HCT116 (cell line): ENCODE data around the gene SLC12A3. TPM values are rescaled to one million over a fixed set of nuclear protein-coding genes. Genes with fewer than 3 reads are reported as not detected.

Source experiments
- ATAC-seq: fragments of 200-7000 bp; cut with Tn5 transposase; 2 replicates; pipeline ENCODE4 v1.9.1; 2020; ENCODE audit warnings: mild to moderate bottlenecking, moderate library complexity
- BruUV-seq: library from RNA; stranded (reverse); fragments of 400-500 nt; replicated peaks from 2 replicates; lab custom pipeline; 2021; lab: Mats Ljungman, UMichigan
- CTCF ChIA-PET: fragments of 300-600 bp; sonication (Branson Sonifier 250); formaldehyde crosslinking; loops from one replicate; lab custom pipeline; 2021; ENCODE audit warnings: antibody characterized with exemption; lab: Charles Lee
- POLR2A ChIA-PET: fragments of 300-600, 350-600 bp; sonication (Branson Sonifier 250); formaldehyde crosslinking; loops from one replicate; lab custom pipeline; 2021; ENCODE audit warnings: antibody characterized with exemption; lab: Charles Lee
- RAD21 ChIA-PET, 2 experiments: fragments of 300-600 bp; sonication (Branson Sonifier 250); formaldehyde crosslinking; loops; one replicate each; lab custom pipeline; 2023; ENCODE audit warnings: low total read pairs in 2 of 2; ENCODE audit not compliant: uncharacterized antibody in 2 of 2, unreplicated experiment in 2 of 2, low non-redundant PET in 1 of 2; lab: Charles Lee
- DNase-seq: peaks from one replicate; pipeline ENCODE4 v3.0.0-alpha.2; 2010; ENCODE audit warnings: low read depth, low spot score
- H2AFZ ChIP-seq: fragments of 200-600 bp; shearing (Covaris generic), sonication (generic); 2 replicates; pipeline ENCODE4 v1.6.1; 2017; ENCODE audit warnings: low read depth, mixed run types, mixed read lengths, antibody characterized with exemption, low read length; ENCODE audit not compliant: poor library complexity, severe bottlenecking
- H3K27ac ChIP-seq: 2 replicates; pipeline ENCODE4 v1.5.1; 2012; ENCODE audit warnings: low read depth, low read length
- H3K27me3 ChIP-seq: fragments of 200-600 bp; sonication (generic); 2 replicates; pipeline ENCODE4 v1.6.1; 2016; ENCODE audit warnings: mixed run types, low read length, mixed read lengths; ENCODE audit not compliant: insufficient read depth
- H3K36me3 ChIP-seq, 2 experiments: fragments of 200-500 bp in 1 of 2; fragments of 200-600 bp in 1 of 2; sonication (Bioruptor generic) in 1 of 2; sonication (generic) in 1 of 2; 2 replicates each; pipeline versions ENCODE4 v1.5.1 to v1.6.1; 2014 to 2016; ENCODE audit warnings: low read length in 2 of 2, inconsistent platforms in 1 of 2, mixed read lengths in 1 of 2, mixed run types in 1 of 2; ENCODE audit not compliant: insufficient read depth in 2 of 2, control insufficient read depth in 1 of 2
- H3K4me1 ChIP-seq, 2 experiments: fragments of 200-600 bp in 1 of 2; sonication (generic) in 1 of 2; 2 replicates each; pipeline versions ENCODE4 v1.5.1 to v1.6.1; 2012 to 2017; ENCODE audit warnings: low read length in 2 of 2, inconsistent platforms in 1 of 2, mild to moderate bottlenecking in 1 of 2, mixed read lengths in 1 of 2, mixed run types in 1 of 2, moderate library complexity in 1 of 2; ENCODE audit not compliant: insufficient read depth in 2 of 2, control insufficient read depth in 1 of 2
- H3K4me2 ChIP-seq: fragments of 200-600 bp; sonication (generic); 2 replicates; pipeline ENCODE4 v1.6.1; 2017; ENCODE audit warnings: mixed run types, low read length, mixed read lengths
- H3K4me3 ChIP-seq, 2 experiments: fragments of 200-600 bp in 1 of 2; sonication (generic) in 1 of 2; replicated peaks in 1 of 2; 2 replicates each; pipeline ENCODE4 v1.5.1; 2011 to 2016; ENCODE audit warnings: low read length in 2 of 2, control low read depth in 1 of 2, low read depth in 1 of 2, mild to moderate bottlenecking in 1 of 2, mixed read lengths in 1 of 2, mixed run types in 1 of 2
- H3K79me2 ChIP-seq: fragments of 200-600 bp; sonication (generic); 2 replicates; pipeline ENCODE4 v1.6.1; 2017; ENCODE audit warnings: mild to moderate bottlenecking, mixed run types, low read length, moderate library complexity, mixed read lengths; ENCODE audit not compliant: insufficient read depth
- H3K9ac ChIP-seq: fragments of 200-600 bp; sonication (generic); 2 replicates; pipeline ENCODE4 v1.6.1; 2016; ENCODE audit warnings: low read length, mixed read lengths
- H3K9me2 ChIP-seq: fragments of 200-600 bp; sonication (generic), shearing (Covaris generic); 2 replicates; pipeline ENCODE4 v1.6.1; 2017; ENCODE audit warnings: mixed run types, mild to moderate bottlenecking, moderate library complexity; ENCODE audit not compliant: insufficient read depth
- H3K9me3 ChIP-seq, 2 experiments: fragments of 200-500 bp in 1 of 2; fragments of 200-600 bp in 1 of 2; sonication (Bioruptor generic) in 1 of 2; sonication (generic) in 1 of 2; 2 replicates each; pipeline ENCODE4 v1.6.1; 2014 to 2017; ENCODE audit warnings: low read length in 2 of 2, mixed read lengths in 2 of 2, inconsistent platforms in 1 of 2, low read depth in 1 of 2, mild to moderate bottlenecking in 1 of 2, mixed run types in 1 of 2, moderate library complexity in 1 of 2; ENCODE audit not compliant: control insufficient read depth in 1 of 2, insufficient read depth in 1 of 2
- H4K20me1 ChIP-seq: fragments of 200-600 bp; sonication (generic), shearing (Covaris generic); 2 replicates; pipeline ENCODE4 v1.6.1; 2017; ENCODE audit warnings: mixed run types, mild to moderate bottlenecking, moderate library complexity; ENCODE audit not compliant: insufficient read depth
- ATF3 ChIP-seq: IDR thresholded peaks from 2 replicates; pipeline ENCODE4 v1.6.1; 2012
- CTCF ChIP-seq, 3 experiments: fragments of 200-600 bp in 1 of 3; sonication (generic) in 1 of 3; IDR thresholded peaks in 2 of 3; conservative IDR thresholded peaks in 1 of 3; 2 replicates each; pipeline ENCODE4 v1.5.1; 2012 to 2017; ENCODE audit warnings: low read depth in 2 of 3, low read length in 2 of 3, antibody characterized with exemption in 1 of 3, borderline replicate concordance in 1 of 3, control low read depth in 1 of 3, mild to moderate bottlenecking in 1 of 3, mixed read lengths in 1 of 3, mixed run types in 1 of 3, moderate library complexity in 1 of 3; ENCODE audit not compliant: insufficient read depth in 1 of 3
- EZH2phosphoT487 ChIP-seq: fragments of 200-600 bp; IDR thresholded peaks from 2 replicates; pipeline ENCODE4 v1.6.1; 2018; ENCODE audit warnings: antibody characterized with exemption, borderline replicate concordance
- MAX ChIP-seq: IDR thresholded peaks from 2 replicates; pipeline ENCODE4 v1.6.1; 2012
- POLR2AphosphoS5 ChIP-seq: IDR thresholded peaks from 2 replicates; pipeline ENCODE4 v1.6.1; 2011; ENCODE audit warnings: mild to moderate bottlenecking, low read depth, low read length, moderate library complexity
- SIN3A ChIP-seq: IDR thresholded peaks from 2 replicates; pipeline ENCODE4 v1.6.1; 2012; ENCODE audit warnings: low read depth
- SP1 ChIP-seq: IDR thresholded peaks from 2 replicates; pipeline ENCODE4 v1.6.1; 2012; ENCODE audit warnings: low read depth
- TCF7L2 ChIP-seq: IDR thresholded peaks from 2 replicates; pipeline ENCODE4 v1.7.0; 2011; ENCODE audit warnings: borderline replicate concordance, inconsistent platforms; ENCODE audit not compliant: insufficient read depth, insufficient read length; ENCODE audit errors: extremely low read depth
- YY1 ChIP-seq: IDR thresholded peaks from 2 replicates; pipeline ENCODE4 v1.6.1; 2011; ENCODE audit warnings: low read length, low read depth, moderate library complexity, mild to moderate bottlenecking; ENCODE audit not compliant: insufficient replicate concordance; ENCODE audit errors: extremely low read depth
- ZBTB33 ChIP-seq: IDR thresholded peaks from 2 replicates; pipeline ENCODE4 v1.6.1; 2011; ENCODE audit warnings: mild to moderate bottlenecking, low read length, moderate library complexity; ENCODE audit not compliant: insufficient replicate concordance; ENCODE audit errors: extremely low read depth
- intact Hi-C: fragments of 100-400 bp; cut with micrococcal nuclease; formaldehyde crosslinking; loops from 2 replicates; pipeline ENCODE4 v1.10.0; 2022
- total RNA-seq: library from RNA; stranded (reverse); gene quantifications from one replicate; pipeline ENCODE4 v1.2.1, GENCODE V29; 2021; ENCODE audit not compliant: unreplicated experiment

Gene SLC12A3
- total RNA-seq, 1 experiment from 2014 or later: not detected

- no peak for TF ChIP-seq SIN3A
- no peak for TF ChIP-seq EZH2phosphoT487
- no peak for TF ChIP-seq YY1
- no peak for TF ChIP-seq SP1
- no peak for TF ChIP-seq MAX
- Histone ChIP-seq H3K27ac (no peak overlapping the region), H3K9me2 (no peaks in the 10 kb centered on the region), H3K4me3 (no peak overlapping the region), H3K4me2 (no peak overlapping the region), H3K79me2 (no peaks in the 10 kb centered on the region), H3K9me3 (no peaks in the 10 kb centered on the region), H3K36me3 (no peaks in the 10 kb centered on the region), H3K27me3 (0 out of 2 replicates have a peak, but pooled peaks cover 7% of the 10 kb centered on the region), H3K9ac (no peak overlapping the region), H3K4me1 (no peaks in the 10 kb centered on the region), H4K20me1 (no peaks in the 10 kb centered on the region), H2AFZ (no peak overlapping the region)
- ChIA-PET POLR2A (no interaction called here), CTCF (no interaction called here), RAD21 (no interaction called here)
- no peak for DNase-seq
- intact Hi-C loops: no loop called here
- no TSS peak for BruUV-seq
- no peak for ATAC-seq
These were observed 56.6 kb downstream of the SLC12A3 start for GRCh38 chr16:56921571-56921970.

- Histone ChIP-seq H3K4me1 (no peaks in the 10 kb centered on the region), H3K27ac (no peak overlapping the region), H3K4me2 (no peak overlapping the region), H4K20me1 (no peaks in the 10 kb centered on the region), H3K27me3 (no peaks in the 10 kb centered on the region), H2AFZ (no peak overlapping the region), H3K9me2 (no peaks in the 10 kb centered on the region), H3K9ac (no peak overlapping the region), H3K79me2 (no peaks in the 10 kb centered on the region), H3K9me3 (no peaks in the 10 kb centered on the region), H3K4me3 (no peak overlapping the region), H3K36me3 (no peaks in the 10 kb centered on the region)
- ATAC-seq (no peak), DNase-seq (no peak)
- RAD21 ChIA-PET: no interaction called here
- intact Hi-C loops: no loop called here
- POLR2A ChIA-PET: no interaction called here
- CTCF ChIA-PET: no interaction called here
- TF ChIP-seq TCF7L2 (no peak), CTCF (IDR thresholded peaks at IDR 0.05 in 2 of 3, conservative IDR thresholded peaks at IDR 0.05 in 1 of 3; ENCODE audit: borderline replicate concordance in 1 of 3, insufficient read depth in 1 of 3, low read depth in 2 of 3, low read length in 2 of 3) (no peak), ATF3 (no peak), POLR2AphosphoS5 (no peak), ZBTB33 (no peak)
- no TSS peak for BruUV-seq
These were observed 58.6 kb downstream of the SLC12A3 start for GRCh38 chr16:56923481-56924091.
